SU-DHL-6 (cell line): Measurements from ENCODE around the gene TGM2.

ENCODE experiments used
- EZH2phosphoT487 ChIP-seq: fragments of 200-600 bp; sonication (generic), shearing (Covaris generic); conservative IDR thresholded peaks from 2 replicates; pipeline ENCODE4 v1.6.1; 2018; ENCODE audit warnings: mild to moderate bottlenecking, antibody characterized with exemption, low read length, moderate library complexity, mixed read lengths
- TF ChIP-seq, protein P1 (sequence below): fragments of 200-600 bp; sonication (generic); IDR thresholded peaks from one replicate; pipeline ENCODE4 v1.5.1; 2017; ENCODE audit warnings: antibody characterized with exemption, mild to moderate bottlenecking, low read length, moderate library complexity; ENCODE audit not compliant: insufficient read depth, poor library complexity, severe bottlenecking

DNA sequence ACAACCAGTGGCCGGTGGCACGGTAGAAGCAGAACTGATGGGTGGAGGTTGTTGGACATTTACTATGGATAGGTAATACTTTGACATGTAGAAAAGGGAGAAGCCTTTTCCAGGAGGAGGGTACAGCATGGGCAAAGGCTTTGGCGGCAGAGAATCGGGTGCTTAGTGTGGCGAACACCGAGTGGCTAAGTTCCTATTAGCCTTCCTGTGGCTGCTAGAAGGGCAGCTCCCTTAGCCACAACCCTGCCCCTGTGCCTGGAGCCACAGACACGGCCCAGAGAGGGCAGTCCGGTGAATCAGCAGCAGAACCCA, 37.9 kb upstream of the TGM2 start:
- TF ChIP-seq, protein P1, sequence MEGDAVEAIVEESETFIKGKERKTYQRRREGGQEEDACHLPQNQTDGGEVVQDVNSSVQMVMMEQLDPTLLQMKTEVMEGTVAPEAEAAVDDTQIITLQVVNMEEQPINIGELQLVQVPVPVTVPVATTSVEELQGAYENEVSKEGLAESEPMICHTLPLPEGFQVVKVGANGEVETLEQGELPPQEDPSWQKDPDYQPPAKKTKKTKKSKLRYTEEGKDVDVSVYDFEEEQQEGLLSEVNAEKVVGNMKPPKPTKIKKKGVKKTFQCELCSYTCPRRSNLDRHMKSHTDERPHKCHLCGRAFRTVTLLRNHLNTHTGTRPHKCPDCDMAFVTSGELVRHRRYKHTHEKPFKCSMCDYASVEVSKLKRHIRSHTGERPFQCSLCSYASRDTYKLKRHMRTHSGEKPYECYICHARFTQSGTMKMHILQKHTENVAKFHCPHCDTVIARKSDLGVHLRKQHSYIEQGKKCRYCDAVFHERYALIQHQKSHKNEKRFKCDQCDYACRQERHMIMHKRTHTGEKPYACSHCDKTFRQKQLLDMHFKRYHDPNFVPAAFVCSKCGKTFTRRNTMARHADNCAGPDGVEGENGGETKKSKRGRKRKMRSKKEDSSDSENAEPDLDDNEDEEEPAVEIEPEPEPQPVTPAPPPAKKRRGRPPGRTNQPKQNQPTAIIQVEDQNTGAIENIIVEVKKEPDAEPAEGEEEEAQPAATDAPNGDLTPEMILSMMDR, result no peak
- no peak for TF ChIP-seq EZH2phosphoT487
